ENCODE results near the gene KLHL25. TPM values are rescaled to one million over a fixed set of nuclear protein-coding genes. Genes with fewer than 3 reads are reported as not detected.

Gene KLHL25
- total RNA-seq, 1 donor from 2014 or later, result 16.4 TPM

GRCh38 chr15:85793641-85794597 lies 806 bp downstream of the KLHL25 start:
- TF ChIP-seq CTCF (IDR thresholded peaks at IDR 0.05; ENCODE audit: unreplicated experiment), result no peak
- Mint-ChIP-seq H3K4me3 (ENCODE audit: low read depth) (peak overlapping the region; percentile 90), H3K4me1 (ENCODE audit: low read depth) (peaks cover 28% of the 10 kb centered on the region), H3K9me3 (ENCODE audit: low read depth) (no peaks in the 10 kb centered on the region), H3K36me3 (ENCODE audit: insufficient read depth) (no peaks in the 10 kb centered on the region), H3K27me3 (no peaks in the 10 kb centered on the region), H3K27ac (peak overlapping the region; percentile 93)
- peak; percentile 34 for DNase-seq (ENCODE audit: low spot score, unreplicated experiment)

- H3K27me3 Mint-ChIP-seq, result no peaks in the 10 kb centered on the region
- H3K9me3 Mint-ChIP-seq (ENCODE audit: low read depth), result no peaks in the 10 kb centered on the region
- DNase-seq (ENCODE audit: low spot score, unreplicated experiment), result no peak
- peaks cover 31% of the 10 kb centered on the region for H3K4me1 Mint-ChIP-seq (ENCODE audit: low read depth)
- peak overlapping the region; percentile 90 for H3K4me3 Mint-ChIP-seq (ENCODE audit: low read depth)
- H3K27ac Mint-ChIP-seq, result no peak overlapping the region
- no peak for TF ChIP-seq CTCF (IDR thresholded peaks at IDR 0.05; ENCODE audit: unreplicated experiment)
- no peaks in the 10 kb centered on the region for H3K36me3 Mint-ChIP-seq (ENCODE audit: insufficient read depth)
These were observed 1.7 kb downstream of the KLHL25 start for GRCh38 chr15:85792912-85793590.

- Mint-ChIP-seq H3K4me1 (ENCODE audit: low read depth) (peaks cover 33% of the 10 kb centered on the region), H3K27me3 (no peaks in the 10 kb centered on the region), H3K4me3 (ENCODE audit: low read depth) (peak overlapping the region; percentile 90), H3K27ac (no peak overlapping the region), H3K36me3 (ENCODE audit: insufficient read depth) (peaks cover 2% of the 10 kb centered on the region), H3K9me3 (ENCODE audit: low read depth) (no peaks in the 10 kb centered on the region)
- DNase-seq (ENCODE audit: low spot score, unreplicated experiment), result no peak
- no peak for TF ChIP-seq CTCF (IDR thresholded peaks at IDR 0.05; ENCODE audit: unreplicated experiment)
These were observed 2.5 kb downstream of the KLHL25 start for GRCh38 chr15:85792102-85792731.

- Mint-ChIP-seq H3K27ac (no peak overlapping the region), H3K27me3 (no peaks in the 10 kb centered on the region), H3K4me1 (ENCODE audit: low read depth) (peaks cover 36% of the 10 kb centered on the region), H3K9me3 (ENCODE audit: low read depth) (no peaks in the 10 kb centered on the region), H3K36me3 (ENCODE audit: insufficient read depth) (peaks cover 2% of the 10 kb centered on the region), H3K4me3 (ENCODE audit: low read depth) (no peak overlapping the region)
- DNase-seq (ENCODE audit: low spot score, unreplicated experiment), result no peak
- no peak for TF ChIP-seq CTCF (IDR thresholded peaks at IDR 0.05; ENCODE audit: unreplicated experiment)
These were observed 5.2 kb downstream of the KLHL25 start for GRCh38 chr15:85789496-85789875.
